ENCODE measurements around the gene DMPK.

The DMPK gene

DNA sequence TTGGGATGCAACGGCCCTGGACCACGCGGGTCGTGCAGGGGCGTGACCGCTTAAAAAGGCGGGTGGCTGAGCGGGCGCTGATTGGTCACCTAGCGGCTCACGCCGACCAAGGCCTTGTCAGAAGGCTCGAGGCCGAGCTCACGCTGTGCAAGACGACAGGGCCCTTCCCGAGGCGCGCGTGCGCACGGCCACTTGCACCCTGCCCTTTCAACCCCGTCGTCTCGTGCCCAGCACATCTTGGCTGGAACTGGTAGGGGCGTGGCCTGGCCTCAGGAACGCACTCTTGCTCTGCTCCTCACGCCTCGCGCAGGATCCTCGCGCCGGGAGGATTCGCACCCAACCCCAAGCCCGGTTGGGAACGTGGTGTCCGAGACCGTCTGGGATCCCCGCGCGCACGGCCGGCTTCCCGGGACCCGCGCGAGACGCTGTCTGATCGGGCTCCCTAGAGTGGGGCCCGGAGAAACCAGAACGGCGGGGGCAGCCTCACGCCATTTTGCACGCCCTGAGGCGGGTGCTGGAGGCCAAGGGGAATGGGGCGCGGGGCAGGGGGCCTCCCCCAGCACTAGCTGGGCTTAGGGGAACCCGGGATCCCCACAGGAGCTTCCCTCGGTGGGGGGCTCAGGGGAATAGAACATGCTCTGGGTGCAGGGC is 49.0 kb downstream of the DMPK start, which contains the start of gene MEIOSIN:
Gene MEIOSIN (plus strand): TSS at position 280 of the 651 bp plus-strand sequence. CDS start 1,938 bp downstream, outside the sequence.
- no peak for ATAC-seq
- TF ChIP-seq PATZ1 (CRISPR knock-in tag; IDR thresholded peaks at IDR 0.05; ENCODE audit: borderline replicate concordance) (no peak), ESRRG (CRISPR knock-in tag; IDR thresholded peaks at IDR 0.05) (no peak), CSRNP3 (CRISPR knock-in tag; IDR thresholded peaks at IDR 0.05) (no peak), ZFP3 (CRISPR knock-in tag; IDR thresholded peaks at IDR 0.05) (no peak), BACH2 (CRISPR knock-in tag; IDR thresholded peaks at IDR 0.05; ENCODE audit: borderline replicate concordance) (no peak), ZNF70 (CRISPR knock-in tag; IDR thresholded peaks at IDR 0.05) (no peak), TOX (CRISPR knock-in tag; IDR thresholded peaks at IDR 0.05; ENCODE audit: borderline replicate concordance) (no peak), ZNF565 (CRISPR knock-in tag; conservative IDR thresholded peaks at IDR 0.05; ENCODE audit: low read depth) (no peak), ARNTL (CRISPR knock-in tag; IDR thresholded peaks at IDR 0.05; ENCODE audit: borderline replicate concordance, low read depth) (no peak), TCF4 (CRISPR knock-in tag; IDR thresholded peaks at IDR 0.05; ENCODE audit: borderline replicate concordance) (no peak), GLIS3 (CRISPR knock-in tag; IDR thresholded peaks at IDR 0.05) (no peak)
- TF ChIP-seq, protein P1, sequence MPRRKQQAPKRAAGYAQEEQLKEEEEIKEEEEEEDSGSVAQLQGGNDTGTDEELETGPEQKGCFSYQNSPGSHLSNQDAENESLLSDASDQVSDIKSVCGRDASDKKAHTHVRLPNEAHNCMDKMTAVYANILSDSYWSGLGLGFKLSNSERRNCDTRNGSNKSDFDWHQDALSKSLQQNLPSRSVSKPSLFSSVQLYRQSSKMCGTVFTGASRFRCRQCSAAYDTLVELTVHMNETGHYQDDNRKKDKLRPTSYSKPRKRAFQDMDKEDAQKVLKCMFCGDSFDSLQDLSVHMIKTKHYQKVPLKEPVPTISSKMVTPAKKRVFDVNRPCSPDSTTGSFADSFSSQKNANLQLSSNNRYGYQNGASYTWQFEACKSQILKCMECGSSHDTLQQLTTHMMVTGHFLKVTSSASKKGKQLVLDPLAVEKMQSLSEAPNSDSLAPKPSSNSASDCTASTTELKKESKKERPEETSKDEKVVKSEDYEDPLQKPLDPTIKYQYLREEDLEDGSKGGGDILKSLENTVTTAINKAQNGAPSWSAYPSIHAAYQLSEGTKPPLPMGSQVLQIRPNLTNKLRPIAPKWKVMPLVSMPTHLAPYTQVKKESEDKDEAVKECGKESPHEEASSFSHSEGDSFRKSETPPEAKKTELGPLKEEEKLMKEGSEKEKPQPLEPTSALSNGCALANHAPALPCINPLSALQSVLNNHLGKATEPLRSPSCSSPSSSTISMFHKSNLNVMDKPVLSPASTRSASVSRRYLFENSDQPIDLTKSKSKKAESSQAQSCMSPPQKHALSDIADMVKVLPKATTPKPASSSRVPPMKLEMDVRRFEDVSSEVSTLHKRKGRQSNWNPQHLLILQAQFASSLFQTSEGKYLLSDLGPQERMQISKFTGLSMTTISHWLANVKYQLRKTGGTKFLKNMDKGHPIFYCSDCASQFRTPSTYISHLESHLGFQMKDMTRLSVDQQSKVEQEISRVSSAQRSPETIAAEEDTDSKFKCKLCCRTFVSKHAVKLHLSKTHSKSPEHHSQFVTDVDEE (CRISPR knock-in tag; IDR thresholded peaks at IDR 0.05), result no peak

GRCh38 chr19:45730368-45731288 is 51.7 kb downstream of the DMPK start, which contains the start of gene FBXO46:
Gene FBXO46, minus strand, starts transcription at chr19:45730896. Its CDS starts 17,401 bp downstream, at chr19:45713495.
- ATAC-seq, result peak; percentile 99
- TF ChIP-seq GLIS3 (CRISPR knock-in tag; IDR thresholded peaks at IDR 0.05) (no peak), ZNF70 (CRISPR knock-in tag; IDR thresholded peaks at IDR 0.05) (no peak), ZC3H10 (CRISPR knock-in tag; IDR thresholded peaks at IDR 0.05) (no peak), ZFP30 (CRISPR knock-in tag; IDR thresholded peaks at IDR 0.05) (no peak), POU6F1 (CRISPR knock-in tag; IDR thresholded peaks at IDR 0.05; ENCODE audit: borderline replicate concordance, low read depth) (no peak), ESRRG (CRISPR knock-in tag; IDR thresholded peaks at IDR 0.05) (no peak), OSR1 (CRISPR knock-in tag; IDR thresholded peaks at IDR 0.05) (no peak), SNAI2 (CRISPR knock-in tag; IDR thresholded peaks at IDR 0.05) (no peak)
- TF ChIP-seq, protein P1 (CRISPR knock-in tag; IDR thresholded peaks at IDR 0.05), result no peak
